Prostate gland (tissue), 2 donors: ENCODE data around the gene RNF152. TPM values are rescaled to one million over a fixed set of nuclear protein-coding genes. Genes with fewer than 3 reads are reported as not detected.
"Not testable (repeated sequence)": the region's sequence is repeated elsewhere in the genome, so short reads cannot be mapped to it uniquely, and the experiment has no call there.

ENCODE experiments used
- DNase-seq: peaks from one replicate; pipeline ENCODE4 v3.0.0-alpha.2; 2019; ENCODE audit warnings: low spot score
- H3K27ac ChIP-seq, 2 donors: fragments of 200-600 bp; sonication (generic); 2 replicates each; pipeline ENCODE4 v1.5.1; 2017 to 2019
- H3K27me3 ChIP-seq: fragments of 200-600 bp; sonication (generic); replicated peaks from 2 replicates; pipeline ENCODE4 v1.5.1; 2019; ENCODE audit not compliant: insufficient read depth
- H3K36me3 ChIP-seq, 2 donors: fragments of 200-600 bp; sonication (generic); 1 replicate in 1 of 2; 2 replicates in 1 of 2; pipeline versions ENCODE4 v1.5.1 to v1.8.1; 2017 to 2019
- H3K4me1 ChIP-seq: fragments of 200-600 bp; sonication (generic); replicated peaks from 2 replicates; pipeline ENCODE4 v1.5.1; 2019
- H3K4me3 ChIP-seq, 2 donors: fragments of 200-600 bp; sonication (generic); 2 replicates each; pipeline ENCODE4 v1.5.1; 2017 to 2019
- H3K9me3 ChIP-seq: fragments of 200-600 bp; sonication (generic); 2 replicates; pipeline ENCODE4 v1.5.1; 2017
- POLR2A ChIP-seq: fragments of 450-650 bp; IDR thresholded peaks from one replicate; pipeline ENCODE4 v1.6.1; 2016; ENCODE audit warnings: antibody characterized with exemption, mild to moderate bottlenecking
- POLR2AphosphoS5 ChIP-seq: sonication (generic); formaldehyde crosslinking; IDR thresholded peaks from one replicate; pipeline ENCODE4 v1.6.1; 2017; ENCODE audit warnings: antibody characterized with exemption
- WGBS: methylation state at CpG from one replicate; pipeline ENCODE4 v1.1.5; 2018; 5-methylcytosine and 5-hydroxymethylcytosine counted together
- intact Hi-C: fragments of 100-400 bp; cut with DNase I; formaldehyde crosslinking; loops from one replicate; pipeline ENCODE4 v1.14.2; 2022
- total RNA-seq, 2 donors: library from RNA; depleted of rRNA; stranded (reverse); fragments of >200 nt; gene quantifications; one replicate each; pipeline ENCODE4 v1.1.0, GENCODE V29; 2016
- TF ChIP-seq, protein P1 (sequence below), 4 experiments: fragments of 200-600 bp in 2 of 4; fragments of 450-650 bp in 2 of 4; sonication (generic) in 2 of 4; IDR thresholded peaks; 1 replicate in 3 of 4; 2 replicates in 1 of 4; pipeline ENCODE4 v1.5.1; 2016 to 2019; ENCODE audit warnings: antibody characterized with exemption in 4 of 4, mild to moderate bottlenecking in 2 of 4, moderate library complexity in 2 of 4

The RNF152 gene
- total RNA-seq, 2 donors from 2014 or later = 15.5 to 38.9 TPM

GRCh38 chr18:61782545-61782944, 110.3 kb downstream of the RNF152 start:
- H3K27me3 ChIP-seq = no peaks in the 10 kb centered on the region
- H3K36me3 ChIP-seq = no peaks in the 10 kb centered on the region
- H3K9me3 ChIP-seq = no peaks in the 10 kb centered on the region
- intact Hi-C loops = no loop called here
- H3K4me3 ChIP-seq = no peak overlapping the region
- H3K4me1 ChIP-seq = no peaks in the 10 kb centered on the region
- TF ChIP-seq, protein P1, sequence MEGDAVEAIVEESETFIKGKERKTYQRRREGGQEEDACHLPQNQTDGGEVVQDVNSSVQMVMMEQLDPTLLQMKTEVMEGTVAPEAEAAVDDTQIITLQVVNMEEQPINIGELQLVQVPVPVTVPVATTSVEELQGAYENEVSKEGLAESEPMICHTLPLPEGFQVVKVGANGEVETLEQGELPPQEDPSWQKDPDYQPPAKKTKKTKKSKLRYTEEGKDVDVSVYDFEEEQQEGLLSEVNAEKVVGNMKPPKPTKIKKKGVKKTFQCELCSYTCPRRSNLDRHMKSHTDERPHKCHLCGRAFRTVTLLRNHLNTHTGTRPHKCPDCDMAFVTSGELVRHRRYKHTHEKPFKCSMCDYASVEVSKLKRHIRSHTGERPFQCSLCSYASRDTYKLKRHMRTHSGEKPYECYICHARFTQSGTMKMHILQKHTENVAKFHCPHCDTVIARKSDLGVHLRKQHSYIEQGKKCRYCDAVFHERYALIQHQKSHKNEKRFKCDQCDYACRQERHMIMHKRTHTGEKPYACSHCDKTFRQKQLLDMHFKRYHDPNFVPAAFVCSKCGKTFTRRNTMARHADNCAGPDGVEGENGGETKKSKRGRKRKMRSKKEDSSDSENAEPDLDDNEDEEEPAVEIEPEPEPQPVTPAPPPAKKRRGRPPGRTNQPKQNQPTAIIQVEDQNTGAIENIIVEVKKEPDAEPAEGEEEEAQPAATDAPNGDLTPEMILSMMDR (IDR thresholded peaks at IDR 0.05) = no peak
- TF ChIP-seq POLR2AphosphoS5 (no peak), POLR2A (no peak)
- H3K27ac ChIP-seq = no peak overlapping the region
- 70% methylated on average over 3 of the region's 3 CpGs for WGBS
- no peak for DNase-seq

DNA sequence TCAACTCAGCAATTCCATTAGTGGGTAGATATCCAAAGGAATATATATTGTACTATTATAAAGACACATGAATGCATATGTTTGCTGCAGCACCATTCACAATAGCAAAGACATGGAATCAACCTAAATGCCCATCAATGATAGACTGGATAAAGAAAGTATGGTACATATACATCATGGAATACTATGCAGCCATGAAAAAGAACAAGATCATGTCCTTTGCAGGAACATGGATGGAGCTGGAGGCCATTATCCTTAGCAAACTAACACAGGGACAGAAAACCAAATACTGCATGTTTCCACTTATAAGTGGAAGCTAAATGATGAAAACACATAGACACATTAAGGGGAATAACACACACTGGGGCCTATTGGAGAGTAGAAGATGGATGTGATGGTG, 116.6 kb downstream of the RNF152 start:
- DNase-seq, intact Hi-C loops: not testable (repeated sequence)

GRCh38 chr18:61774846-61775245, 118.0 kb downstream of the RNF152 start:
- intact Hi-C loops = no loop called here
- no peak for DNase-seq
- Histone ChIP-seq H3K27me3 (no peaks in the 10 kb centered on the region), H3K36me3 (no peaks in the 10 kb centered on the region), H3K27ac (no peak overlapping the region), H3K4me3 (no peak overlapping the region), H3K9me3 (no peaks in the 10 kb centered on the region), H3K4me1 (no peaks in the 10 kb centered on the region)
- TF ChIP-seq POLR2AphosphoS5 = no peak
- no peak for TF ChIP-seq POLR2A
- TF ChIP-seq, protein P1 (IDR thresholded peaks at IDR 0.05) = no peak

More for the DNA sequence above, 116.6 kb downstream of the RNF152 start:
- not testable (repeated sequence) for H3K36me3 ChIP-seq, H3K4me1 ChIP-seq, H3K9me3 ChIP-seq, H3K4me3 ChIP-seq, H3K27me3 ChIP-seq, H3K27ac ChIP-seq

DNA sequence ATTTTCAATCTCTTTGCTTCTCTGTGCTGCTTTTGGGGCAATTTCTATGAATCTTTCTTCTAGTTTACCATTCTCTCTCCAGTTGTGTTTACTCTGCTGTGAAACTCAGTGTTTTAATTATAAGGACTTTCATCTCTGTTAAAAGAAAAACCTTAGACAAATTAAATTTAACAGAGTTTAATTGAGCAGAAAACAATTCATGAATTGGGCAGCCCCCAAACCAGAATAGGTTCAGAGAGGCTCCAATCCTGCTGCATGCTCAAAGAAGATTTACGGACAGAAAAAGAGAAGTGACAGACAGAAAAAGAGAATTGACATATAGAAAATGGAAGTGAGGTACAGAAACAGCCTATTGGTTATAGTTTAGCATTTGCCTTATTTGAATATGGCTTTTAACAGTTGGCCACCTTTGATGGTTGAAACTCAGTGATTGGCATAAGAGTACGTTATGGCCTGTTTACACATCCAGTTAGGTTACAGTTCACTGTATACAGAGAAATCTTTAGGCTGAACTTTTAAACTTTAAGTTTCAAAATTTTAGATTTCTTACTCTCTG, 120.4 kb downstream of the RNF152 start:
- no peak for TF ChIP-seq POLR2A
- TF ChIP-seq, protein P1 (IDR thresholded peaks at IDR 0.05) = no peak
- no peak for TF ChIP-seq POLR2AphosphoS5
- no peak for DNase-seq
- H3K27ac ChIP-seq = no peak overlapping the region
- H3K4me1 ChIP-seq = no peaks in the 10 kb centered on the region
- no peaks in the 10 kb centered on the region for H3K36me3 ChIP-seq
- WGBS = 50% methylated on average over 2 of the region's 2 CpGs
- intact Hi-C loops = no loop called here
- no peak overlapping the region for H3K4me3 ChIP-seq
- no peaks in the 10 kb centered on the region for H3K9me3 ChIP-seq
- H3K27me3 ChIP-seq = no peaks in the 10 kb centered on the region

GRCh38 chr18:61771861-61772260, 120.9 kb downstream of the RNF152 start:
- Histone ChIP-seq H3K27ac (no peak overlapping the region), H3K4me3 (no peak overlapping the region), H3K36me3 (no peaks in the 10 kb centered on the region), H3K9me3 (no peaks in the 10 kb centered on the region), H3K4me1 (no peaks in the 10 kb centered on the region), H3K27me3 (no peaks in the 10 kb centered on the region)
- DNase-seq = no peak
- WGBS = 99% methylated on average over 2 of the region's 2 CpGs
- intact Hi-C loops = no loop called here
- TF ChIP-seq, protein P1 (IDR thresholded peaks at IDR 0.05) = no peak
- TF ChIP-seq POLR2AphosphoS5 (no peak), POLR2A (no peak)
